CD4-positive, alpha-beta T cell treated with Interleukin-12 subunit alpha and Interleukin-12 subunit beta, for 1 hour (primary cell): Measurements from ENCODE around the gene RAP1GAP.
"Not testable (repeated sequence)": the region's sequence is repeated elsewhere in the genome, so short reads cannot be mapped to it uniquely, and the experiment has no call there.

ENCODE experiments used
- DNase-seq: peaks from one replicate; pipeline ENCODE4 v3.0.0-alpha.2; 2020

RAP1GAP gene

DNA sequence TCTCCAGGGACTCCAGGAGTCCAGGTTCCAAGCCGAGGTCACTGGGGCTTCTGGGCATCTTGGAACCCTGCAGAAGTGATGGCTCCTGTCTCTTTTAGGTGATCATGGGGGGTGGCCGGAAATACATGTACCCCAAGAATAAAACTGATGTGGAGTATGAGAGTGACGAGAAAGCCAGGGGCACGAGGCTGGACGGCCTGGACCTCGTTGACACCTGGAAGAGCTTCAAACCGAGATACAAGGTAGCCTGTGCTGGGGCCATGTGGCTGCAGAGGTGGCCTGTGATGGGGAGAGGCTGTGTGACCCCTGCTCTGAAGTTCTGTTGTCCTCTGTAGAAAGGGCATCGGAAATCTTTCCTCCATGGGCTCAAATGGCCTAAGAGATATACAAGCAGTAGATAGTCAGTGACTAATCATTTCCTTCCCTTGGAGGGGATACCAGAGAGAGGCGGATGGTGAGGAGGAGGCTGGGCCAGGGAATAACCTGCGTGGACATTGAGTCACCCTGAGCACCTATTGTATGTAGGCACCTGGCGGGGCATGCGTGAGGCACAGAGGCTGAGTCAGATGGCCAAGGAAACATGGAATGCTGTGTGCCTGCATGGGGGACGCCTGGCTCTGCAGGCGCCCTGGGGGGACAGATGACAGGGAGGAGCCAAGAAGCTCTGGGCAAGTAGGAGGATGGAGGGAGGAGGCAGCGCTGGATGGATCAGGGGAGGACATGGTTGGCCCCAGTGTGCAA is 101.0 kb downstream of the RAP1GAP start:
- no peak for DNase-seq

DNA sequence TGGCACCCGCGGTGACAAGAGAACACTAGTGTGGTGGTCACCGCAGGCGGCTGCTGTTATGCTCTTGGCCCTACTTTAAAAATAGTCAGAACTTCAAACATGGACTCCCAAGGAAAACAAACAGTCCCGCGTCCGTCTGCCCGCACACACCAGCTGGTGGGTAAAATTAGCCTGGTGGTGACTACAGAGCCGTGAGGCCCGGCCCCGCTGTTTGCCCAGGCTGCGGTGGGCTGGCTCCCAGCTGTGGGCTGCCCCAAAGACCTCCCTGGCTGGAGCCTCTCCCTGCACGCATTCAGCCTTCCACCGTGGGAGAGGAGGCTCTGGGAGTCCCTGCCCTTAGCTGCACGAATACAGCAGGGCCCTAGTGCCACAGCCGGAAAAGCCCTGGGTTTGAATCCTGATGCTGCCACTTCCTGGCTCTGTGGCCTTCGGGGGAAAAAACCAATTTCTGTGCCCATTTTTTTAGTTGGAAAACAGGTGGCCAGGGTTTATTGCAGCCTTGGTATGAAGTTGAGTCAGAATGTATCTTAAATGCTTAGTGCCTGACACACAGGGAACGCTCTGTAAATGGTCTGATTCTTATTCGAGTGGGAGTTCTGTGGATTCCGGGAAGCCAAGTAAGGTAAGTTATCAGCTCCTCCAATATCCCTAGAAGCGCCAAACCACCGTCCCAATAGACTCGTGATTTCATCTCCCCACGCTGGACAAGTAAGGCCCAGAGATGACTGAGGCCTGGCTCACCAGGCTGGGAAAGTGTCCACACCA is 101.7 kb downstream of the RAP1GAP start:
- no peak for DNase-seq

DNA sequence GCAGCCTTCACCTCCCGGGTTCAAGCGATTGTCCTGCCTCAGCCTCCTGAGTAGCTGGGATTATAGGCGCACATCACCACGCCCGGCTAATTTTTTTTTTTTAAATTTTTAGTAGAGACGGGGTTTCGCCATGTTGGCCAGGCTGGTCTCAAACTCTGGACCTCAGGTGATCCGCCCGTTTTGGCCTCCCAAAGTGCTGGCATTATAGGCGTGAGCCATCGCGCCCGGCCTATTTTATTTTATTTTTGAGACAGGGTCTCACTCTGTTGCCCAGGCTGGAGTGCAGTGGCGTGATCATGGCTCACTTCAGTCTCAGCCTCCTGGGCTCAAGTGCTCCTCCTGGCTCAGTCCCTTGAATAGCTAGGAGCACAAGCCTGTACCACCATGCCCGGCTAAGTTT is 102.8 kb downstream of the RAP1GAP start:
- not testable (repeated sequence) for DNase-seq

DNA sequence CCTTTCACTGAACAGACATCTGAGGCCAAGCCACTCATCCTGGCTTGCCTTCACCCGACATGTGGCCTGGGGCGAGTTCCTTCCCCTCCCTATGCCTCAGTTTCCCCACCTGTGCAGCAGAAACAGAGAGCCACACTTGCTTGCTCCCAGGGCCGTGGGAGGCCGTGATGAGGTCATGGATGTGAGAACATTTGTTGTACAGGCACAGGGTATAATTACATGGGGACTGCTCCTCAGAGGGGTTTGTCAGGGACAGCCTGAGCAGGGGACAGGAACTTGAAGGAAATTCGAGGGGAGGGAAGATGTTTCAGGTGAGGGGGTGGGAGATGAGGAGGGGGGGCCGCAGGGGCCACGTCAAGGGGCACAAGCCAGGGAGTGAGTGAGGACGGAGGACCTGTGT is 103.9 kb downstream of the RAP1GAP start:
- no peak for DNase-seq

DNA sequence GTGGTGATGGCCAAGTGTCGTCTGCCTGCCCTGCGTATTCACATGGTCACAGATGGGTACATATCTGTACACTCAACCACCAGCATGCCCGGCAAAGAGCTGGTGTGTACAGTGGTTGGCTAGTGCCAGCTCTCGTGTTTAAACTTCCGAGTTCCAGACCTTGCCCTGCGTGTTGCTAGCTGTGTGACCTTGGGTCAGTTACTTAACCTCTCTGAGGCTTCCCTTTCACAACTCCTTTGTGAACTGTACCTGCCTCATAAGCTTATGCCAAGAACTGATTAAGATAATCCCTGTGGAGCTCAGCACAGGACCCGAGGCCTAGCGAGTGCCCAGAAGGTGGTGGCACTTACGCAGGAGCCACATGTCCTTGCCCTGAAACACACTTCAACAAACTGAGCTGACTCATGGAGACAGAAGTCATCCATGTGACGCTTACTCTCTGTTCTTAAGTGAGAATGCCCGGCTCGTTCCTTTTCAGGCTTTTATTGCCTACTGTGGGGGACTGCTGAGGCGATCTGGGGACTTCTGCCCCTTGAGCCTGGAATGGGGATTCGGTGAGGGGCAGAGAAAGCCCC is 104.5 kb downstream of the RAP1GAP start:
- DNase-seq = no peak

DNA sequence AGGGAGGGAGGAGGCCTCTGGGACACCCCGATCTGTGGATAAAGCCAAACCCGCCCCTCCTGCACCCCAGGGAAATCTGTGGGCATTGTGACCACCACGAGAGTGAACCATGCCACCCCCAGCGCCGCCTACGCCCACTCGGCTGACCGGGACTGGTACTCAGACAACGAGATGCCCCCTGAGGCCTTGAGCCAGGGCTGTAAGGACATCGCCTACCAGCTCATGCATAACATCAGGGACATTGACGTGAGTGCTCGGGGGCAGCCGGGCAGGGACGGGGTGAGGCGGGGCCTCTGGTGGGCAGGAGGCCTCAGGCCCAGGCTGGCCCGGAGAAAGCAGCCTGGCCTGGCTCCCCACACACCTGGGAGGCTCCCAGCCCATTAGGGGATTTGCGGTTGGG is 105.2 kb downstream of the RAP1GAP start:
- no peak for DNase-seq

DNA sequence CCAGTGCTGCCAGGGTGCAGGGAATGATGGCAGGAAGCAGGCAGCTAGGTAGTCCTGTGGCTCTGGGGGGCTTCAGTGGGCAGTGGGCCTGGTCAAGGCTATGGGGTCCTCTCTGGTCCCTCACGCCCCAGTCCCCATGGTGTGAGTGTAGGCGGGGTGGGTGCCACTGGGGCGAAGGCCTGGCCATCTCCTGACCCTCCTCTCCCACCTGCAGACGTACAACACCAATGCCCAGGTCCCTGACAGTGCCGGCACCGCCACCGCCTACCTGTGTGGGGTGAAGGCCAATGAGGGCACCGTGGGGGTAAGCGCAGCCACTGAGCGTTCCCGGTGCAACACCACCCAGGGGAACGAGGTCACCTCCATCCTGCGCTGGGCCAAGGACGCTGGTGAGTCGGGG is 106.3 kb downstream of the RAP1GAP start:
- no peak for DNase-seq

DNA sequence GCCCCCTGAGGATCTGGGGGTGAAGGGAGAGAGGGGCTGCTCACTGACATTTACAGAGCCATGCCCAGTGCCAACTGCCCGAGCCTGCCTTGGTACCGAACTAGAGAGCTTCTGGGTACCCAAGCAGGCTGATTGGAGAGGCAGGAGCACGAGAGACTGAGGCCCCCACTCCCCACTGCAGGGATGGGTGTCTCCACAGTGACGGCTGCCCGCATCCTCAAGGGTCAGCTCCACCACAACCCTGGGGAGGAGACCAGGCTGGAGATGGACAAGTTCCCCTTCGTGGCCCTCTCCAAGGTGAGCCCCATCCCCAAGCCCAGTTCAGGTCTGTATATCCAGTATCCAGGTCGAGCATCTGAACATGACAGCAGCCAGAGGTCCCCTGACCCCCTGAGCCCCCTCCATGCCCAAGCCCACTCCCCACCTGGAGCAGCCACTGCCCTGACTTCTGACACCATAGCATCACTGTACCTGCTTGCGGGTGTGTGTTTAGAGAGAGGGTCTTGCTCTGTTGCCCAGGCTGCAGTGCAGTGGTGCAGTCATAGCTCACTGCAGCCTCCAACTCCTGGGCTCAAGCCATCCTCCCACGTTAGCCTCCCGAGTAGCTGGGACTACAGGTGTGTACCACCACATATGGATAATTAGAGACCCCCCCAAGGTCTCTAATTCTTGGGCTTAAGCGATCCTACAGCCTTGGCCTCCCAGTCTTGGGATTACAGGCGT is 108.1 kb downstream of the RAP1GAP start:
- DNase-seq = no peak

DNA sequence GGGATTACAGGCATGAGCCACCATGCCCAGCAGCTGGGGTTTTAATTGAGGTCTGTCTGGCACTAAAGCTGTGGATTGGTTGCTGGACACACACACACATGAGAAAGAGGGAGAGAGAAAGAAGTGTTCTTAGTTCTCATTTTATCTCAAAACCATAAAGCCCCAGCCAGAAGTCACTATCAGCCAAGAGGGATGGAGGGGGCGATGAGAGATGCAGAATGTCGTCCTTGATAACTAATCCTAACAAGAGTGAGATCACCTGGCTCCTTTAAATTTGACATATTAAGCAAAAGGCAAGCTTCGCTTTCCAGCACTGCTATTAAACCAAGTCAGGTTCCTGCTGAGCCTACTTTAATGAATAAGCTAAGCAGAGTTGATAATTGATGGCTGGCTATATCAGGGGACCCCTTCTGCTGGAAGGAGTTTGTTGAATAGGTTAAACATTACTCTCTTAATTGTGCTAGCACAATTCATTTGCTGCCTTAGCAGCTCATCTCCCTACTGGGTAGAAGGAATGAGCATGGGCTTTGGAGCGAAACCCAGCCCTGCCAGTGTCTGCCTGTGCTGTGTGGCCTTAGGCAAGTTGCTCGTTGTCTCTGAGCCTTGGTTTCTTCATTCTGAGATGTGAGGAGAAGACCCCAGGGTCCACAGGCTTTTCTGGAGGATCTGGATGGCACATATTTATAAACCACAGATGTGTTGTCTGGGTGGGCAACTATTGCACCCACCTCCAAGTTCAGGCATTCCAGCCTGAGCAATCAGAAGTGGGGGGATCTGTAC is 109.2 kb downstream of the RAP1GAP start:
- no peak for DNase-seq

DNA sequence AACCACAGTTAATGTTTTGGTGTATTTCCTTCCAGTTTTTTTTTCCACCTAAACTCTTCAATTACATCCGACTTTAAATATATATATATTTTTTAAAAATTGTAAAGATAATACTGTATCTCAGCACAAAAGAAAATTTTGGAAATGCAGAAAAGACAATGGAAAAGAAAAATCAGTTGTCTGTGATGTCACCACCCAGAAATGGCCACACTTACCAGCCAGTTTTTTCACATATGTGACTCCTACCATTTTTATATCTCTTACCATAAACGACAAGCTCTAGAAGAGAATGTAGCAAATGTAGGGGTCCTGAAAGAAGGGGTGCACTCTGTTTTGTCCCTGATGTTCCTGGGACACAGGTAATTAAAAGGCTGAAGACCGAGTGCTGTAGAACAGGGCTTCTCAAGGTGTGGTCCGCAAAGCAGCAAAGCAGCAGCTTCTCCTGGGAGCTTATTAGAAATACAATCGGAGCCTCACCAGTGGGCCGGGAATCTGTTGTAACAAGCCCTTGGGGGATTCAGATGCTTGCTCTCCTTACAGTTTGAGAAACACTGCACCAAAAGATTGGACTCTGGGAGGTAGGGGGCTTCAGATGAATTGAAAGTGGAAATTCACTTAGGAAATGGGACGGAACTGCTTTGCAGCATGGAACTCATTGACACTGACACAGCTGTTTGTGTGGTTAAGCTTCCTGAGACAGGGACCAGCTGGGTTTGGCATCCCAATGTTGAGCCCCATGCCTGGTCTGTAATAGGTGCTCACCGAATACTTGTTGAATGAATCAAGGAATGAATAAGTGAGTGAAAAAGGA is 115.8 kb downstream of the RAP1GAP start:
- no peak for DNase-seq

DNA sequence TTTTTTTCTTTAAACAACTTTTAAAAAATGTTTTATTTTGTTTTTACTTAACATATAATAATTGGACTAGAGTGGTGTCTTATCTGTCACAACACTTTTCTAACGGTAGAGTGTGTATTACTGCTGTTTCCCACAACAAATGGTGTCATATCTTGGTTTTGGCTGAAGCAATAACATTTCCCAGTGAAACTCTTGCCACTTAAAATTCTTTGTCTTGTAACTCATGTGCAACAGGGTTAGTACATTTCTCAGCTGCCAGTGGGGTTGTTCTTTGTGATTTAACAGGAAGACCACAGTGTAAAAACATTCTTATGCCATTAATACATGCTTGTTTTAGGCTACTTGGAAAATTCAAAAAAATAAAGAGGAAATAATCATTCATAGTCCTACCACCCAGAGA is 116.4 kb downstream of the RAP1GAP start:
- DNase-seq = no peak

DNA sequence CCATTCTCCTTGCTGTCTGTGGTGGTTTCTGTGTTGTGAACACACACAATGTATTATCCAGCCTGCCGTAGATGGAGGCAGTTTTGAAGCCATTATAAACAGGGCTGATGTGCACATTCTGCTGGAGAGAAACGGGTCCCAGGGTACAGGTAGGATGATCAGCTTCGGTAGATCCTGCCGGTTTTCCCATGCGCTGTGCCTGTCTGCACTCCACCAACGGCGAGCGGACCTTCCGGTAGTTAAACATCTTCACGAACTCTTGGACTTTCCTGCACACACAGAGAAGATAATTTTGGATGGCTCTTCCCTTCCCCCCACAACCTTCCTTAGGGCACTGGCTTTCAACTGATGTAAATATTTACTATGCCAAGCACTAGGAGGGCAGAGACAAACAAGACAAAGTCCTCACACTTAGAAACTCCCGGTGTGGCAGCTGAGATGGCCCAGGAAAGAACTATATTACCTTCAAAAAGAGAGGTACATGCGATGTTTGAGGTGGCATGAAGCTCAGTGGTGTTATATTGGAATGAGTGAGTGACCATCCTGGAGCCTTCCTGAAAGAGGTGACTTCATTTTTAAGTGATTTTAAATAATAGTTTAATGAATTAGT is 118.2 kb downstream of the RAP1GAP start:
- no peak for DNase-seq

DNA sequence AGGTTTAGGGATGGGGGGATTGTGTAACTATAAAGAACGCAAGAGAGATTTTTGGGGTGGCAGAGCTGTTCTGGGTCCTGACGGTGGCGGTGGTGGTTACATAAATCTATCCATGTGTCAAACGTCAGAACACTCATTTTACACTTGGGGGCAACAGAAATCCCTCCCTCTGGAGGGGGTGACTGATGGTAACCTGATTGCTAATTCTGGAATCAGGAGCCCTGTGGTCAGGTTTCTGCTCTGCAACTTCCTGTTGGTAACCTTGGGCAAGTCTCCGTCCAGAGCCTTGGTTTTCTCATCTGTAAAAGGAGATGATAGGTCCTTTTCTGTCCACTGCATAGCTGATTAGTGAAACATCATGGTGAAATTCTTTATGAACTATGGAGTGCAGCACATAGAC is 119.1 kb downstream of the RAP1GAP start:
- DNase-seq = no peak

DNA sequence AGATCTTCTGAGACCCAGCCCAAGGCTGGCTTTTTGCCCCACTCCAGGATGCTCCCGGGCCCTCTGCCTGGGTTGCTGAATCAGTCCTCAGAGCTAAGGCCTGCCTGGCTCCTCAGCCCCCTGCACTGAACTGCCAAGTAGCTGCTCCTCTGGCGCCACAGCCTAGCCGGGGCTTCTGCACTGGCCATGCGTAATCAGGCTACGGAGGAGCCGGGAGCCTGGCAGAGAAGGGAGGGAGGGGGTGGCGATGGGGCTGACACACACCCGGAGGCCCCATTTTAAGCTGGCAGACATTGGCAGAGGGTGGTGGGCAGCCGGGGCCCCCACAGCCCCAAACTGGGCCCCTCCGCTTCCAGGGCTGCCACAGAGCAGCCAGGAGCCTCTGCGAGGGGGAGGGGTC is 121.3 kb downstream of the RAP1GAP start:
- DNase-seq = no peak
